ENCODE results near the gene TST. TPM values are rescaled to one million over a fixed set of nuclear protein-coding genes. Genes with fewer than 3 reads are reported as not detected.

The TST gene
- total RNA-seq, 1 experiment from 2014 or later = 99.4 TPM

DNA sequence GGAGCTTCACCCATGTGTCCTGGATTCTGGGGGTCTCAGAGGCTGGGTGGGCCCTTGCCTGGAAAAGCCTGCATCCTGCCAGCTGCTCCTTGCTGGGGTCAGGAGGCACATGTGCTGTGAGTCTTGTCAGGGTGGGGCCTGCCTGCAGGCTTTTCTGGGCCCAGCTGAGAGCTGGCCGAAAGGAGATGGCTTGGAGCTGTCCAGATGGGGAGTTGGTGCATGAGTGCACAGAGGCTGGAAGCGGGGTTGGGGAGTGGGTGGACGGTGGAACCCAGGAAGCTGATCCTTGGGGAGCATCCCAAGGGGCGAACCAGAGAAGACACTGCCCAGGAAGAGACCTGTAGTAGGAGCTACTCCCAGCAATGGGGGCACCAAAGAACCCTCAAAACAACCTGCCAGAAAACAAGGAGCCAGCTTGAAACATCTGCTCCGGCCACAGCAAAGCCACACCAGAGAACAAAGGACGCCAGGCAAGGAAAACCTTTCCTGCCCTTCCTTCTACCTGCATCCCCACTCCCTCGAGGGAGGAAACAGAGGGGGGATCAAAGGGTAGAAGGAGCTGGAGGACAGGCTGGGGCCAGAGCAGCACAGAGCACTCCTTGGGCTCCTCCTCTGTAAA lies 24.1 kb upstream of the TST start:
- BruUV-seq (replicated peaks) = no TSS peak
- DNase-seq = no peak
- POLR2A ChIA-PET (ENCODE audit: unreplicated experiment) = interaction anchor here (0.6 kb wide), 1 partner anchor 66 kb away, joined by 3 read pairs; no protein-coding TSS in a partner anchor

DNA sequence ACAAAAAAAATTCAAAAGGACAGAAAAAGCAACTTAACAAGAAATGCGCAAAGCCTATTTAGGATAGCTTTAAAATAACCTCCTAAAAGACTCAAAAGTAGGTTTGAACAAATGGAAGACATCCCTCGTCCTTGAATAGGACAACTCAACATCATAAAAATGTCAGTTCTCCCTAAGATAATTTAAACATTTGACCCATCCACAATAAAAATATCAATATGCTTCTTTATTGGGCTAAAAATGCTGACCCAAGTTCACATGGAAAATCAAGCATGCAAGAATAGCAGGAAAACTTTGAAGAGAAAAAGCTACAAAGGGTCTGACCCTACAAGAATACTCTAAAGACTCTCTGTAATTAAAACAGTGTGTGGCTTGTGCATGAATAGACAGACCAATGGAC lies 20.2 kb upstream of the TST start:
- no peak overlapping the region for H3K4me3 ChIP-seq
- H3K79me2 ChIP-seq (ENCODE audit: low read depth) = no peaks in the 10 kb centered on the region
- peaks cover 36% of the 10 kb centered on the region for H3K4me1 ChIP-seq (replicated peaks; ENCODE audit: insufficient read depth)
- TF ChIP-seq, protein P1, sequence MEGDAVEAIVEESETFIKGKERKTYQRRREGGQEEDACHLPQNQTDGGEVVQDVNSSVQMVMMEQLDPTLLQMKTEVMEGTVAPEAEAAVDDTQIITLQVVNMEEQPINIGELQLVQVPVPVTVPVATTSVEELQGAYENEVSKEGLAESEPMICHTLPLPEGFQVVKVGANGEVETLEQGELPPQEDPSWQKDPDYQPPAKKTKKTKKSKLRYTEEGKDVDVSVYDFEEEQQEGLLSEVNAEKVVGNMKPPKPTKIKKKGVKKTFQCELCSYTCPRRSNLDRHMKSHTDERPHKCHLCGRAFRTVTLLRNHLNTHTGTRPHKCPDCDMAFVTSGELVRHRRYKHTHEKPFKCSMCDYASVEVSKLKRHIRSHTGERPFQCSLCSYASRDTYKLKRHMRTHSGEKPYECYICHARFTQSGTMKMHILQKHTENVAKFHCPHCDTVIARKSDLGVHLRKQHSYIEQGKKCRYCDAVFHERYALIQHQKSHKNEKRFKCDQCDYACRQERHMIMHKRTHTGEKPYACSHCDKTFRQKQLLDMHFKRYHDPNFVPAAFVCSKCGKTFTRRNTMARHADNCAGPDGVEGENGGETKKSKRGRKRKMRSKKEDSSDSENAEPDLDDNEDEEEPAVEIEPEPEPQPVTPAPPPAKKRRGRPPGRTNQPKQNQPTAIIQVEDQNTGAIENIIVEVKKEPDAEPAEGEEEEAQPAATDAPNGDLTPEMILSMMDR (conservative IDR thresholded peaks at IDR 0.05) = no peak
- TF ChIP-seq EZH2 (IDR thresholded peaks at IDR 0.05; ENCODE audit: low read depth) = no peak
- CTCF ChIA-PET = no interaction called here
- no peak overlapping the region for H3K27ac ChIP-seq
- intact Hi-C loops (cut with micrococcal nuclease; ENCODE audit: unreplicated experiment) = no loop called here
- no peaks in the 10 kb centered on the region for H3K27me3 ChIP-seq (ENCODE audit: insufficient read depth, low read depth)
- POLR2A ChIA-PET (ENCODE audit: unreplicated experiment) = interaction anchor here (0.7 kb wide), 1 partner anchor 31 kb away, joined by 3 read pairs; no protein-coding TSS in a partner anchor
- H4K20me1 ChIP-seq (ENCODE audit: insufficient read depth) = no peaks in the 10 kb centered on the region
- H3K36me3 ChIP-seq (ENCODE audit: low read depth) = no peaks in the 10 kb centered on the region
- BruUV-seq (replicated peaks) = no TSS peak
- H3K4me2 ChIP-seq = no peak overlapping the region
- no peaks in the 10 kb centered on the region for H3K9me2 ChIP-seq (ENCODE audit: insufficient read depth)
- no peak overlapping the region for H2AFZ ChIP-seq
- H3K9me3 ChIP-seq (ENCODE audit: insufficient read depth, low read depth) = no peaks in the 10 kb centered on the region
- DNase-seq = no peak
- peaks cover 35% of the 10 kb centered on the region for H3F3A ChIP-seq (ENCODE audit: insufficient read depth, low read depth)

More for the DNA sequence above, 24.1 kb upstream of the TST start:
- no peak overlapping the region; the same call in 1 of the 2 replicates for H3K4me2 ChIP-seq
- H3K79me2 ChIP-seq (ENCODE audit: low read depth) = no peaks in the 10 kb centered on the region
- peaks cover 38% of the 10 kb centered on the region for H3K4me1 ChIP-seq (replicated peaks; ENCODE audit: insufficient read depth)
- H3K9me3 ChIP-seq (ENCODE audit: insufficient read depth, low read depth) = no peaks in the 10 kb centered on the region
- H3K27ac ChIP-seq = no peak overlapping the region
- intact Hi-C loops (cut with micrococcal nuclease; ENCODE audit: unreplicated experiment) = loop anchor here (5.0 to 10.0 kb wide), 3 partner anchors 186 to 496 kb away; no protein-coding TSS in a partner anchor
- no peaks in the 10 kb centered on the region for H4K20me1 ChIP-seq (ENCODE audit: insufficient read depth)
- peaks cover 33% of the 10 kb centered on the region for H3F3A ChIP-seq (ENCODE audit: insufficient read depth, low read depth)
- no peaks in the 10 kb centered on the region for H3K27me3 ChIP-seq (ENCODE audit: insufficient read depth, low read depth)
- H3K36me3 ChIP-seq (ENCODE audit: low read depth) = no peaks in the 10 kb centered on the region
- CTCF ChIA-PET = interaction anchor here (0.6 to 1.8 kb wide), 7 partner anchors 8 to 216 kb away, joined by 3 to 6 read pairs (median 4); no protein-coding TSS in a partner anchor
- TF ChIP-seq, protein P1 (conservative IDR thresholded peaks at IDR 0.05) = no peak
- TF ChIP-seq EZH2 (IDR thresholded peaks at IDR 0.05; ENCODE audit: low read depth) = no peak
- H3K9me2 ChIP-seq (ENCODE audit: insufficient read depth) = no peaks in the 10 kb centered on the region
- no peak overlapping the region for H2AFZ ChIP-seq
- H3K4me3 ChIP-seq = no peak overlapping the region

DNA sequence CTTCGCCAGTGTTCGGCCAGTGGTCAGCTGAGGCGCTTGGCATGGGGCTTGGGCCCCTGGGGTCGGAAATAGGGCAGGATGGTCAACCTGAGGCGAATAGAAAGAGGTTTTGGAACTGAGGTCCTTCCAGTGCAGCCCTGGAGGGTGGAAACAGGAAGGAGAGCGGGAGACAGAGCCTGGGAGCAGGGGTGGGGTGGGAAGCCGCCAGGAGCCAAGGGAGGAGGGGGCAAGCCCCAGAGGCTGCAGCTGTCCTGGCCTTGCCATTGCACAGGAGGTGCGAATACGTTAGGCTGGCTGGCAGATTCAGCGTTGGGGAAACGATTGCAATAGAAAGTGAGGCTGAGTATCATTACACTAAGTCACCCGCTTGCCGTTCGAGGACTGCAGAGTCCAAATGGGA lies 18.4 kb upstream of the TST start:
- no peaks in the 10 kb centered on the region for H3K79me2 ChIP-seq (ENCODE audit: low read depth)
- no TSS peak for BruUV-seq (replicated peaks)
- H3K4me3 ChIP-seq = no peak overlapping the region
- CTCF ChIA-PET = no interaction called here
- H3K9me2 ChIP-seq (ENCODE audit: insufficient read depth) = no peaks in the 10 kb centered on the region
- no peak for DNase-seq
- H3K36me3 ChIP-seq (ENCODE audit: low read depth) = no peaks in the 10 kb centered on the region
- no peak overlapping the region for H2AFZ ChIP-seq
- peaks cover 47% of the 10 kb centered on the region for H3F3A ChIP-seq (ENCODE audit: insufficient read depth, low read depth)
- peaks cover 40% of the 10 kb centered on the region for H3K4me1 ChIP-seq (replicated peaks; ENCODE audit: insufficient read depth)
- no peak overlapping the region for H3K4me2 ChIP-seq
- TF ChIP-seq, protein P1 (conservative IDR thresholded peaks at IDR 0.05) = no peak
- no peak for TF ChIP-seq EZH2 (IDR thresholded peaks at IDR 0.05; ENCODE audit: low read depth)
- no peak overlapping the region for H3K27ac ChIP-seq
- H3K27me3 ChIP-seq (ENCODE audit: insufficient read depth, low read depth) = no peaks in the 10 kb centered on the region
- no peaks in the 10 kb centered on the region for H4K20me1 ChIP-seq (ENCODE audit: insufficient read depth)
- no peaks in the 10 kb centered on the region for H3K9me3 ChIP-seq (ENCODE audit: insufficient read depth, low read depth)
- POLR2A ChIA-PET (ENCODE audit: unreplicated experiment) = no interaction called here
- intact Hi-C loops (cut with micrococcal nuclease; ENCODE audit: unreplicated experiment) = no loop called here

All from PC-9 (cell line).